GM19372 (cell line): ENCODE results near the gene AKAP7.
"Not testable (repeated sequence)": the region's sequence is repeated elsewhere in the genome, so short reads cannot be mapped to it uniquely, and the experiment has no call there.

ENCODE experiments used
- ATAC-seq: cut with Tn5 transposase; IDR thresholded peaks from one replicate; pipeline ENCODE4 v1.9.1; 2021; ENCODE audit warnings: mild to moderate bottlenecking, low read depth, moderate library complexity; ENCODE audit not compliant: unreplicated experiment

AKAP7 gene

GRCh38 chr6:131286469-131287040 lies 151.3 kb downstream of the AKAP7 start:
- ATAC-seq = no peak

GRCh38 chr6:131288214-131288613 lies 152.9 kb downstream of the AKAP7 start:
- ATAC-seq = no peak

- ATAC-seq = no peak
Observed at GRCh38 chr6:131290955-131291354, 155.7 kb downstream of the AKAP7 start.

GRCh38 chr6:131292145-131292938 lies 157.1 kb downstream of the AKAP7 start:
- no peak for ATAC-seq

- ATAC-seq = no peak
Observed at GRCh38 chr6:131293472-131293911, 158.2 kb downstream of the AKAP7 start.

GRCh38 chr6:131295081-131295480 lies 159.8 kb downstream of the AKAP7 start:
- no peak for ATAC-seq

GRCh38 chr6:131300826-131301225 lies 165.6 kb downstream of the AKAP7 start:
- ATAC-seq = not testable (repeated sequence)

- no peak for ATAC-seq
Observed at GRCh38 chr6:131303338-131303930, 168.2 kb downstream of the AKAP7 start.

- no peak for ATAC-seq
Observed at GRCh38 chr6:131305037-131305850, 170.0 kb downstream of the AKAP7 start.

GRCh38 chr6:131309437-131309836 lies 174.2 kb downstream of the AKAP7 start:
- ATAC-seq = no peak

- ATAC-seq = no peak
Observed at GRCh38 chr6:131314838-131315237, 179.6 kb downstream of the AKAP7 start.

- no peak for ATAC-seq
Observed at GRCh38 chr6:131316654-131317053, 181.4 kb downstream of the AKAP7 start.

GRCh38 chr6:131317516-131317915 lies 182.2 kb downstream of the AKAP7 start:
- ATAC-seq = no peak

- no peak for ATAC-seq
Observed at GRCh38 chr6:131321589-131321988, 186.3 kb downstream of the AKAP7 start.

GRCh38 chr6:131322125-131322524 lies 186.9 kb downstream of the AKAP7 start:
- ATAC-seq = no peak

GRCh38 chr6:131325669-131326068 lies 190.4 kb downstream of the AKAP7 start:
- ATAC-seq = not testable (repeated sequence)

GRCh38 chr6:131328727-131329126 lies 193.5 kb downstream of the AKAP7 start:
- not testable (repeated sequence) for ATAC-seq

GRCh38 chr6:131331151-131331550 lies 195.9 kb downstream of the AKAP7 start:
- no peak for ATAC-seq

- no peak for ATAC-seq
Observed at GRCh38 chr6:131331873-131332781, 196.9 kb downstream of the AKAP7 start.
